Activated T-cell treated with anti-CD3 and anti-CD28 coated beads for 4 hours (primary cell): ENCODE measurements around the gene FILIP1L.

ENCODE experiments used
- DNase-seq: peaks from one replicate; pipeline ENCODE4 v3.0.0-alpha.2; 2020

Gene FILIP1L

DNA sequence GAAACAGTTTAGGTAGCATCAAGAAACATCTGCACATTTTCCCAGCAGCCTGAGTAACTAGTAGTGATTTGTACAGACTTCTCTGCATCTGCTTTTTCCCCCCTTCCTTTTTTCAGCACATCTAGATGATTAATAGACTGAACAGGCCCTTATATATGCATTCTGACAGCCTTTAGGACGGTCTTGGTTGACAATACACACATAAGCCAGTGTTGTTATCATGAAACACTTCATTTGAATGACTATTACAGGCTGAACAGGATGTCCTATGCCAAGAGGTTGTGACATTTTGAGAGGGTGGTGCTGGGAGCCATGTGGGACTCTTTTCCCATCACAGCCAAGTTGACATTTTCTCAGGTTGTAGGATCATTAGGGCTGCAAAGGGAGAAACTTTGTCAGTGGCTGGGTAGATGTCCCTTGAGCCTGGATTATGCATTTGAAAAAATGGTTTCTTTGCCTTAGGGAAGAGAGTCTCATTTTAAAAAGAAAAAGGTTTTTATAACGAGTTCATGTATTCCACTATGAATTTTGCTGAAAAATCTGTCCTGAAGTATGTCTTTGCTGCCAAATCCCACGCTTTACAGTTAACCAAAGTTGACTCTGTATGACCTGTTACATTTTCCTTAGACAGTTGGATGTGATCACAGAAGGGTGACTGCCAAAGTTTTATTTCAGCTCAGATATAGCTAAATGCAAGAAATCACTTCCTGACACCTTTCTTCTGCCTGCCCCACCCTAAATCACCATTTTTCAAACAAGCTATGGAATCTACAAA lies 73.7 kb downstream of the FILIP1L start:
- no peak for DNase-seq

DNA sequence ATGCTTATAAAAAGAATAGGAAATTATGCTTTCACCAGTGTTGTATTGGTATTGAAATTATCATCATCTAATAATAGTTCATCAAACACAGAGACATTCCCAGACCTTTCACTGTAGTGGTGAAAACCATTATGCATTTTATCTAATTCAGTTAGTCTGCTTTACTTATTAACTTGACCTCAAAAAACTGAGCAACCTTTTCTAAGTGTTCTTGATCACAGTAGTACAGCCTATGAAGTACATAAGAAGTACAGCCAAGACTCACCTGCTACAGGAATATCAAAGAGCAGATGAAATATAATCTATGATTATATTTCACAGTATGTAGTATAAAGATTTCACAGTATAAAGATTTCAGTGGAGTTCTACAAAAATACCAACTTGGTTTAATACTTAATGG lies 75.2 kb downstream of the FILIP1L start:
- DNase-seq, result no peak

- no peak for DNase-seq
Measured at GRCh38 chr3:100033903-100034471, 80.3 kb downstream of the FILIP1L start.

DNA sequence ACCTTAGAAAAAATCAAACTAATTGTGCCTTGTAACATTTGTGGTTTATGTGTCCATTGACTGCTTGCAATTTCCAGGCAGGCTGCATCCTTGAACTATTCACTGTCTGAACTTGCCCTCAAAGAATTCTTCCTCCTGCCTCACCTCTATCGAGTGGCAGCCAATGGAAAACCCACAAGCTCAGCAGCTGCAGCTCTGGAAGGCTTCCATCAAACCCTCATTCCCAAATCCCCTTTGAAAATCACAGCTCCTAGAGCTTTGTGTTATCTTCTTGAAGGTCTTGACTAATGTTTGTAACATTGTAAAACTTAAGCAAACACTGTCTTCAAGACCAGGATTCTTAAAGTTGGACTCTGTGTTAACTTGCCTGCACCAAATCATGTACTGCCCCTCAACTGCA lies 81.1 kb downstream of the FILIP1L start:
- DNase-seq, result no peak

- DNase-seq, result no peak
Measured at GRCh38 chr3:100032243-100032642, 82.1 kb downstream of the FILIP1L start.

DNA sequence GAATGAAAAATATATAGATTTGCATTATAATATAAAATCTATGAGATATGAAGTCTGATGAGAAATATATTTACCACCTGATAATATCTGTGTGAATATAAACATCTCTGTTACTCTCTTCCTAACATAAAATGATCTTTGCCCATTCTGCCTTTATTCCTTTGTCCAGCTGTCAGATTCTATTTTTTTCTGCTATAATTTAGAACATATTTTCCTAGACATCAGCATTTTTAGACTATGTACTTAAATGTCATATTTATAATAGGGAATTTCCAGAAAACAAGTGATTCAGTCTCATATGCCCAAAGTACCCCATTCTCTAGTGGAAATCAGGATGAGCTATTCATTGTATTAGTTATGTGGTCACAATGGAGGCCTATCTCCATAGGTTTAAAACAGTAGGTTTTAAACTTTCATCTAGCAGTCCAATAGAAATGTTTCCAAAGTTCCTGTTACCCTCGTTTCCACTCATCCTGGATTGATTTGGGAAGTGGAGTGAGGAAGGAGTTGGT lies 83.3 kb downstream of the FILIP1L start:
- no peak for DNase-seq

- no peak for DNase-seq
Measured at GRCh38 chr3:100030346-100030745, 84.0 kb downstream of the FILIP1L start.

DNA sequence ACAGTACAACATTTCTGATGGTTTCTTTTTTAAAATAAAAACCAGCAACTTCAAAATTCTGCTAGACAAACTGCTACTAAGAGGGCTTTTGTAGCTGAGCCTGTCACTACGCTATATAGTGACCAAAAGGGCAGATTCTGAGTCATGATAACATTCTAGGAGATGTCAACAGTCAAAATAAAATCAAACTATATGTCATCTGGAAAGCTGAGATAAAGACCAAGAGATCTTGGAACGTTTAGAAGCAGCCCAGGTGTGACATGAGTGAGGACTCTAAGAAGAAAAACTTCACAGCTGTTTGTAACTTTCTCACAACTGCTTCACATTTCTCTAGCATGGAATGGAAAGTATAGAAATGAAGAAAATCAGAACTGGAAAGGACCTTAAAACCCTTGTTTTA lies 84.6 kb downstream of the FILIP1L start:
- no peak for DNase-seq

DNA sequence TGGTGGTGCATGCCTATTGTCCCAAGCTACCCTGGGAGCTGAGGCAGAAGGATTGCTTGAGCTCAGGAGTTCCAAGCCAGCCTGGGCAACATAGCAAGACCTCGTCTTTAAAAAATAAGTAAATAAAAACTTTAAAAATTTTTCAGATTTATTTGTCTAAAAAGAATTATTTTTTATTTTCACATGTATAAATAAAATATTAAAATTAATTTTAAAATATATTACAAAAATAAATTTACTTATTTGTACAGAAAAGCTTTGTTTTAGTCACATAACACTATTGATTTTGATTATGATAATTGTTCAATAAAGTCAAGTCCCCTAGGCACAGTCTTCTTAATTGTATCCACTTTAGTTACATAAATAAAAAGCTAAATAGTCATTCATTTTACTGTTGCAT lies 85.2 kb downstream of the FILIP1L start:
- no peak for DNase-seq

DNA sequence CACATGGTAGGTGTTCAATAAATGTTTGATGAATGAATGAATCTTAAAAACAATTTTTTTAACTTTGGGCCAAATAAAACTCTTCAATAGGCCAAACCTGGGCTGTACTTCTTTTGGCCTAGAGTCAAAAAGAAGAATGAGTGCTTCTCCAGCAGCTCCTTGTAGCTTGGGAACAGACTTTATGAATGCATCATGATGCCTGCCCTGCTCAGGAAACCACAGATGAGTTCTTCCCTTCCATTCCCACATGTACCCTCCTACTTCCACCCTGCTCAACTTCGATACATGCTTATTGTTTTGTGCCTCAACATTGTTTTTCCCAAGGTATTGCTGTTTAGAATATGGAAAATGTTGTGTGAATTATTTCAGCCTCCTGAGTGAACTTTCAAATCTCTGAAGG lies 87.0 kb downstream of the FILIP1L start:
- DNase-seq, result no peak

GRCh38 chr3:100024520-100025303 lies 89.6 kb downstream of the FILIP1L start:
- DNase-seq, result no peak

- DNase-seq, result no peak
Measured at GRCh38 chr3:100023595-100023994, 90.7 kb downstream of the FILIP1L start.

GRCh38 chr3:100023150-100023549 lies 91.2 kb downstream of the FILIP1L start:
- DNase-seq, result no peak

DNA sequence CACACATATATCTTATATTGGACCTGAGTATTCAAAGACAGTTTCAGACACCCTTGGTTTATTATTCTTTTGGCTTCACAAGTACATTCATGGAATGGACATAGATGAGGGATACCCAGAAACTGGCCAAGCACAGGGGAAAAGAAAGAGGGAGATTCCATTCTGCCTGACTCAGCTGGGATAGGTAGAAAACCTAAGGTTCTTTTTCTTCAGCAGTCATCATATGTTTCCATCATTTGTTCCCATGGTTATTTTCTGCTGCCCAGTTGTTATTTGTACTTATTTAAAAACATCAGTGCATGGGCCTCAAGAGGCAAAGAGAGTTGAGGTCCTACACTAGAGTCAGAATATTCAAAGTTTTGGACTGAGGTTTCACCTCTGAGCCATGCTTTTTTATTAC lies 91.8 kb downstream of the FILIP1L start:
- no peak for DNase-seq

GRCh38 chr3:100020876-100021644 lies 93.2 kb downstream of the FILIP1L start:
- no peak for DNase-seq

- DNase-seq, result no peak
Measured at GRCh38 chr3:100019719-100020118, 94.6 kb downstream of the FILIP1L start.

DNA sequence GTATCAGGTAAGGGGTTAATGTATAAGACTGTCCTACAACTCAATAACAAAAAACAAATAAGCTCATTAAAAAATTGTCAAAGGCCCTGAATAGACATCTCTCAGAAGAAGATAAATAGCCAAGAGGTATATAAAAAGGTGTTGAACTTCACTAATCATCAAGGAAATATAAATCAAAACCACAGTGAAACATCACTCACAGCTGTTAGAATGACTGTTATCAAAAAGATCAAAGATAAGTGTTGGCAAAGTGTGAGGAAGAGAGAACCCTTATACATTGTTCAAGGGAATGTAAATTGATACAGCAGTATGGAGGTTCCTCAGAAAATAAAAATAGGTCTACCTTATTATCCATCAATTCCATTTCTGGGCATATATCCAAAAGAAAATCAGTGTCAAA lies 95.5 kb downstream of the FILIP1L start:
- DNase-seq, result no peak

- no peak for DNase-seq
Measured at GRCh38 chr3:100010087-100010417, 104.2 kb downstream of the FILIP1L start.

GRCh38 chr3:100009276-100010086 lies 104.8 kb downstream of the FILIP1L start:
- DNase-seq, result no peak

DNA sequence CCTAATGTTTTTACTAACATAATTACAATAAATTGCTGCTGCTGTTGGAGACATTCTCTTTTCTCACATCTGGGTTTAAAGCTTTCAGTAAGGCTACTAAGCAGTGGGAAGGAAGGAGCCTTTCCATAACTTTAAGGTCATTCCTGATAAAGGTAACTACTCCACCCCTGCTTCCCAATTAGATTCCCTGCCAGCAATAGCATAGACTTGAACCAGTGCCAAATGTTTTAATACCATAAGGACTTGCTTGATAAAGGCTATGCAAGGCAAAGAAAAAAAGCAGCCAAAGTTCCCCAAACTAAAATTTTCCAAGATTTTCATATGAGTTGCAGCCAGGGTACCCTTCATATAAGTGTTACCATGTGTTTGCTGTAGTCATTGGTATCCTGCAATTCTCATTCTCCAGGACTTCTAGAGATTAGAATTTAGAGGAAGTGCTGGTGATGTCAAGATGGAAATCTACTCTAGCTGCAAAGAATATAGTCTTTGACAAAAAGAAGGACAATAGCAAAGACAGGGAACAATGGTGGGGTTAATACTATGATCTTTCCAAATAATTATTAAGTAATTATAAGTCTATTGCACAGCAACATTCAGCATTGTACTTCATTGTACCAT lies 106.1 kb downstream of the FILIP1L start:
- no peak for DNase-seq

DNA sequence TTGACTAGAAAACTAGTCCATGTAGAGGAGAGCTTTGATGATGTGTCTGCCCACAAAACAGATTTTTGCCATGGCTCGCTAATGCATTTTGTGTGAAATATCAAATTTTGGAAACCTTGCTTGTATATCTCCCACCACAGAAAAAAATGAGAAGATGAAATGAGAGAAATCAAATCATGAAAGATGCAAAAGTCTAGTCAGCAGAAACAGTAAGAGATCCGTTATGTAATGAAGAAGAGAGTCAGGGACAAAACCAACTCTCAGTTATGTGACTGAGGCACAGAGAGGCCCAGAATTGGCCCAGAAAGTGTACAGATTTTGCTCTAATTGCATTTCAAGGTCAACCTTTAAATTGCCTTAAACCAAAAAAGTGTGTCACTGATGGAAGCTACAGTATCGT lies 107.0 kb downstream of the FILIP1L start:
- no peak for DNase-seq
